A549 (cell line): ENCODE data around the gene SH3BP2. TPM values are rescaled to one million over a fixed set of nuclear protein-coding genes. Genes with fewer than 3 reads are reported as not detected.

Source experiments
- ATAC-seq, 2 experiments: fragments of 200-7000 bp in 1 of 2; fragments of >200 bp in 1 of 2; cut with Nextera tagmentation in 1 of 2; cut with Tn5 transposase in 1 of 2; 3 replicates each; pipeline versions ENCODE4 v1.8.0 to v1.9.1; 2018 to 2020; ENCODE audit warnings: mild to moderate bottlenecking in 1 of 2, moderate library complexity in 1 of 2
- CTCF ChIA-PET: fragments of 300-600 bp; sonication (Branson Sonifier 250); formaldehyde crosslinking; extraction: SDS; loops from one replicate; lab custom pipeline; 2021; ENCODE audit warnings: antibody characterized with exemption, inconsistent platforms; lab: Yijun Ruan, JAX
- POLR2A ChIA-PET: fragments of 350-600 bp; formaldehyde crosslinking; extraction: SDS; loops from one replicate; lab custom pipeline; 2021; ENCODE audit warnings: antibody characterized with exemption, inconsistent platforms; lab: Yijun Ruan, JAX
- DNase-seq, 2 experiments: peaks; one replicate each; pipeline versions ENCODE4 v3.0.0 to v3.0.0-alpha.2; 2011 to 2016; ENCODE audit warnings: low read depth in 1 of 2, low spot score in 1 of 2
- FAIRE-seq: peaks from 2 replicates; lab custom pipeline; 2011; peaks lifted over from hg19 to GRCh38; lab: Jason Lieb, UNC
- H3K27ac ChIP-seq, 2 experiments: fragments of >200 bp; sonication (Bioruptor Twin); formaldehyde crosslinking; 3 replicates each; pipeline ENCODE4 v1.5.1; 2016 to 2017
- H3K4me1 ChIP-seq: fragments of >200 bp; sonication (Bioruptor Twin); formaldehyde crosslinking; 3 replicates; pipeline ENCODE4 v1.6.1; 2016
- H3K4me2 ChIP-seq: fragments of >200 bp; sonication (Bioruptor Twin); formaldehyde crosslinking; 3 replicates; pipeline ENCODE4 v1.6.1; 2016
- H3K4me3 ChIP-seq: fragments of >200 bp; sonication (Bioruptor Twin); formaldehyde crosslinking; 3 replicates; pipeline ENCODE4 v1.5.1; 2016
- H3K9me3 ChIP-seq: fragments of >200 bp; sonication (Bioruptor Twin); formaldehyde crosslinking; 3 replicates; pipeline ENCODE4 v1.6.1; 2016
- BCL3 ChIP-seq: fragments of >200 bp; sonication (Bioruptor Twin); formaldehyde crosslinking; IDR thresholded peaks from 3 replicates; pipeline ENCODE4 v1.6.1; 2016
- BHLHE40 ChIP-seq: IDR thresholded peaks from 2 replicates; pipeline ENCODE4 v1.6.1; 2012; ENCODE audit warnings: low read depth, low read length, inconsistent platforms
- CEBPB ChIP-seq, 2 experiments: fragments of >200 bp in 1 of 2; sonication (Bioruptor Twin) in 1 of 2; formaldehyde crosslinking in 1 of 2; IDR thresholded peaks; 2 replicates each; pipeline ENCODE4 v1.6.1; 2012 to 2016
- CHD2 ChIP-seq: fragments of 150-350 bp; IDR thresholded peaks from 2 replicates; pipeline ENCODE4 v1.6.1; 2014; ENCODE audit warnings: low read length; ENCODE audit not compliant: partially characterized antibody
- CTCF ChIP-seq: fragments of >200 bp; sonication (Bioruptor Twin); formaldehyde crosslinking; IDR thresholded peaks from 3 replicates; pipeline ENCODE4 v1.5.1; 2016
- EHF ChIP-seq: fragments of 250-450 bp; sonication (Bioruptor Pico); IDR thresholded peaks from 2 replicates; pipeline ENCODE4 v1.5.0; 2020; ENCODE audit warnings: mild to moderate bottlenecking
- EP300 ChIP-seq, 2 experiments: fragments of >200 bp; sonication (Bioruptor Twin); formaldehyde crosslinking; IDR thresholded peaks; 2 replicates in 1 of 2; 3 replicates in 1 of 2; pipeline ENCODE4 v1.6.1; 2016 to 2017
- FOSB ChIP-seq: fragments of 250-450 bp; sonication (Bioruptor Pico); IDR thresholded peaks from 2 replicates; pipeline ENCODE4 v1.5.0; 2020; ENCODE audit warnings: mild to moderate bottlenecking, moderate library complexity
- FOSL2 ChIP-seq, 2 experiments: fragments of 450-650 bp in 1 of 2; fragments of >200 bp in 1 of 2; sonication (Bioruptor Twin) in 1 of 2; formaldehyde crosslinking; IDR thresholded peaks; 2 replicates each; pipeline versions ENCODE4 v1.5.0 to v1.6.1; 2016 to 2020; ENCODE audit warnings: mild to moderate bottlenecking in 1 of 2, moderate library complexity in 1 of 2
- HDAC2 ChIP-seq: fragments of 200-600 bp; sonication (generic); IDR thresholded peaks from 2 replicates; pipeline ENCODE4 v1.6.1; 2016
- HOXA7 ChIP-seq: fragments of 250-450 bp; sonication (Bioruptor Pico); IDR thresholded peaks from 2 replicates; pipeline ENCODE4 v1.5.0; 2020; ENCODE audit warnings: mild to moderate bottlenecking, moderate library complexity
- HOXB13 ChIP-seq: fragments of 250-450 bp; sonication (Bioruptor Pico); IDR thresholded peaks from 2 replicates; pipeline ENCODE4 v1.5.0; 2020; ENCODE audit warnings: low read depth, mild to moderate bottlenecking, moderate library complexity
- JUN ChIP-seq, 2 experiments: fragments of >200 bp; sonication (Bioruptor Twin); formaldehyde crosslinking; IDR thresholded peaks; 2 replicates in 1 of 2; 3 replicates in 1 of 2; pipeline ENCODE4 v1.6.1; 2016 to 2017
- MAZ ChIP-seq: fragments of 150-350 bp; IDR thresholded peaks from 2 replicates; pipeline ENCODE4 v1.6.1; 2014; ENCODE audit warnings: antibody characterized with exemption, low read depth, low read length, borderline replicate concordance
- RARB ChIP-seq: fragments of 250-450 bp; sonication (Bioruptor Pico); IDR thresholded peaks from 2 replicates; pipeline ENCODE4 v1.8.0; 2021; ENCODE audit warnings: mild to moderate bottlenecking, moderate library complexity
- RFX5 ChIP-seq: fragments of 450-650 bp; IDR thresholded peaks from 2 replicates; pipeline ENCODE4 v1.7.1; 2014; ENCODE audit warnings: antibody characterized with exemption, mild to moderate bottlenecking, moderate library complexity
- RNF2 ChIP-seq: fragments of 200-600 bp; sonication (generic); IDR thresholded peaks from 2 replicates; pipeline ENCODE4 v1.6.1; 2016; ENCODE audit warnings: low read depth, mild to moderate bottlenecking, antibody characterized with exemption, moderate library complexity, borderline replicate concordance
- SREBF2 ChIP-seq: fragments of 450-650 bp; IDR thresholded peaks from 2 replicates; pipeline ENCODE4 v1.6.1; 2014; ENCODE audit warnings: mild to moderate bottlenecking, moderate library complexity
- TFCP2L1 ChIP-seq: fragments of 250-450 bp; sonication (Bioruptor Pico); IDR thresholded peaks from 2 replicates; pipeline ENCODE4 v1.5.0; 2021; ENCODE audit warnings: mild to moderate bottlenecking
- ZC3H11A ChIP-seq: fragments of 450-650 bp; IDR thresholded peaks from 2 replicates; pipeline ENCODE4 v1.6.1; 2014; ENCODE audit warnings: antibody characterized with exemption, mild to moderate bottlenecking
- ZSCAN20 ChIP-seq: fragments of 250-450 bp; sonication (Bioruptor Pico); IDR thresholded peaks from 2 replicates; pipeline ENCODE4 v1.8.0; 2022; ENCODE audit warnings: mild to moderate bottlenecking, moderate library complexity
- WGBS: methylation state at CpG from one replicate; pipeline ENCODE4 v1.1.6; 2017; ENCODE audit errors: missing lambda C conversion rate; 5-methylcytosine and 5-hydroxymethylcytosine counted together
- polyA plus RNA-seq, 4 experiments: library from polyadenylated mRNA; depleted of rRNA in 3 of 4; stranded (reverse); fragments of >200 nt; fragmentation: RNase III in 1 of 4; extraction: RNeasy Plus Mini Kit Qiagen cat#74134 plus additional on column Dnase treatment in 1 of 4; gene quantifications; 2 replicates in 3 of 4; 3 replicates in 1 of 4; pipeline ENCODE4 v1.2.3, GENCODE V29; 2011 to 2017
- TF ChIP-seq, protein P1 (sequence below): fragments of 200-600 bp; sonication (generic); IDR thresholded peaks from 2 replicates; pipeline ENCODE4 v1.6.1; 2016; ENCODE audit warnings: antibody characterized with exemption, mild to moderate bottlenecking, moderate library complexity
- TF ChIP-seq, protein P2 (sequence below): IDR thresholded peaks from 2 replicates; pipeline ENCODE4 v1.6.1; 2012
- TF ChIP-seq, protein P3 (sequence below): IDR thresholded peaks from 2 replicates; pipeline ENCODE4 v1.6.1; 2012

The SH3BP2 gene
- polyA plus RNA-seq, 2 of the 4 experiments (the other 2 are of a cell fraction), result 4.4 to 6.0 TPM

GRCh38 chr4:2814627-2815270 lies 21.9 kb downstream of the SH3BP2 start:
- POLR2A ChIA-PET, result no interaction called here
- FAIRE-seq (no peak), ATAC-seq (no peak), DNase-seq (no peak)
- Histone ChIP-seq H3K4me2 (no peak overlapping the region), H3K4me1 (no peaks in the 10 kb centered on the region), H3K27ac (no peak overlapping the region), H3K9me3 (no peaks in the 10 kb centered on the region), H3K4me3 (no peak overlapping the region)
- CTCF ChIA-PET, result no interaction called here
- TF ChIP-seq CHD2, result no peak
- TF ChIP-seq RARB (CRISPR knock-in tag), result no peak
- TF ChIP-seq ZSCAN20 (CRISPR knock-in tag), result no peak
- no peak for TF ChIP-seq EHF (CRISPR knock-in tag)
- no peak for TF ChIP-seq EP300 (IDR thresholded peaks at IDR 0.05)
- TF ChIP-seq CTCF, result no peak
- no peak for TF ChIP-seq TFCP2L1 (CRISPR knock-in tag)
- TF ChIP-seq, protein P1, sequence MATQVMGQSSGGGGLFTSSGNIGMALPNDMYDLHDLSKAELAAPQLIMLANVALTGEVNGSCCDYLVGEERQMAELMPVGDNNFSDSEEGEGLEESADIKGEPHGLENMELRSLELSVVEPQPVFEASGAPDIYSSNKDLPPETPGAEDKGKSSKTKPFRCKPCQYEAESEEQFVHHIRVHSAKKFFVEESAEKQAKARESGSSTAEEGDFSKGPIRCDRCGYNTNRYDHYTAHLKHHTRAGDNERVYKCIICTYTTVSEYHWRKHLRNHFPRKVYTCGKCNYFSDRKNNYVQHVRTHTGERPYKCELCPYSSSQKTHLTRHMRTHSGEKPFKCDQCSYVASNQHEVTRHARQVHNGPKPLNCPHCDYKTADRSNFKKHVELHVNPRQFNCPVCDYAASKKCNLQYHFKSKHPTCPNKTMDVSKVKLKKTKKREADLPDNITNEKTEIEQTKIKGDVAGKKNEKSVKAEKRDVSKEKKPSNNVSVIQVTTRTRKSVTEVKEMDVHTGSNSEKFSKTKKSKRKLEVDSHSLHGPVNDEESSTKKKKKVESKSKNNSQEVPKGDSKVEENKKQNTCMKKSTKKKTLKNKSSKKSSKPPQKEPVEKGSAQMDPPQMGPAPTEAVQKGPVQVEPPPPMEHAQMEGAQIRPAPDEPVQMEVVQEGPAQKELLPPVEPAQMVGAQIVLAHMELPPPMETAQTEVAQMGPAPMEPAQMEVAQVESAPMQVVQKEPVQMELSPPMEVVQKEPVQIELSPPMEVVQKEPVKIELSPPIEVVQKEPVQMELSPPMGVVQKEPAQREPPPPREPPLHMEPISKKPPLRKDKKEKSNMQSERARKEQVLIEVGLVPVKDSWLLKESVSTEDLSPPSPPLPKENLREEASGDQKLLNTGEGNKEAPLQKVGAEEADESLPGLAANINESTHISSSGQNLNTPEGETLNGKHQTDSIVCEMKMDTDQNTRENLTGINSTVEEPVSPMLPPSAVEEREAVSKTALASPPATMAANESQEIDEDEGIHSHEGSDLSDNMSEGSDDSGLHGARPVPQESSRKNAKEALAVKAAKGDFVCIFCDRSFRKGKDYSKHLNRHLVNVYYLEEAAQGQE, result no peak
- no peak for TF ChIP-seq FOSB (CRISPR knock-in tag)
- no peak for TF ChIP-seq MAZ
- TF ChIP-seq ZC3H11A, result no peak
- no peak for TF ChIP-seq BCL3
- TF ChIP-seq, protein P2, sequence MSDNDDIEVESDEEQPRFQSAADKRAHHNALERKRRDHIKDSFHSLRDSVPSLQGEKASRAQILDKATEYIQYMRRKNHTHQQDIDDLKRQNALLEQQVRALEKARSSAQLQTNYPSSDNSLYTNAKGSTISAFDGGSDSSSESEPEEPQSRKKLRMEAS, result no peak
- TF ChIP-seq HDAC2, result no peak
- TF ChIP-seq FOSL2 (IDR thresholded peaks at IDR 0.05), result no peak
- TF ChIP-seq FOSL2 (CRISPR knock-in tag; IDR thresholded peaks at IDR 0.05), result no peak
- TF ChIP-seq HOXB13 (CRISPR knock-in tag), result no peak
- TF ChIP-seq BHLHE40, result no peak
- WGBS, result 50% methylated on average over 2 of the region's 7 CpGs

DNA sequence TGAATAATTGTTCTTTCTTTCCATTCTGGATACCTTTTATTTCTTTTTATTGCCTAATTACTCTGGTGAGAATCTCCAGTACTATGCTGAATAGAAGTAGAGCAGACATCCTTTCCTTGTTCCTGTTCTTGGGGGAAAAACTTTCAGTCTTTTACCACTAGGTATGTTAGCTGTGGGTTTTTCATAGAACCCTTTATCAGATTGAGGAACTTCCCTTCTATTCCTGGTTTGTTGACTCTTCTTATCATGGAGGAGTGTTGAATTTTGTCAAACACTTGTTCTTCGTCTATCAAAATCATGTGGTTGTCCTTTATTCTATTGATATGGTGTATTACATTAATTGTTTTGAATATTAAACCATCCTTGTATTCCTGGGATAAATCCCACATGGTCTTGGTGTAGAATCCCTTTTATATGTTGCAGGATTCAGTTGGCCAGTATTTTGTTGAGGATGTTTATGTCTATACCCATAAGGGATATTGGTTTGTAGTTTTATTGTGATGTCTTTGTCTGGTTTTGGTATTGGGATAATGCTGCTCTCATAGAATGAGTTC lies 23.6 kb downstream of the SH3BP2 start:
- POLR2A ChIA-PET, result no interaction called here
- no peak for TF ChIP-seq FOSL2 (IDR thresholded peaks at IDR 0.05)
- no peak for TF ChIP-seq FOSL2 (CRISPR knock-in tag; IDR thresholded peaks at IDR 0.05)
- TF ChIP-seq CEBPB (IDR thresholded peaks at IDR 0.05), result no peak
- TF ChIP-seq, protein P3, sequence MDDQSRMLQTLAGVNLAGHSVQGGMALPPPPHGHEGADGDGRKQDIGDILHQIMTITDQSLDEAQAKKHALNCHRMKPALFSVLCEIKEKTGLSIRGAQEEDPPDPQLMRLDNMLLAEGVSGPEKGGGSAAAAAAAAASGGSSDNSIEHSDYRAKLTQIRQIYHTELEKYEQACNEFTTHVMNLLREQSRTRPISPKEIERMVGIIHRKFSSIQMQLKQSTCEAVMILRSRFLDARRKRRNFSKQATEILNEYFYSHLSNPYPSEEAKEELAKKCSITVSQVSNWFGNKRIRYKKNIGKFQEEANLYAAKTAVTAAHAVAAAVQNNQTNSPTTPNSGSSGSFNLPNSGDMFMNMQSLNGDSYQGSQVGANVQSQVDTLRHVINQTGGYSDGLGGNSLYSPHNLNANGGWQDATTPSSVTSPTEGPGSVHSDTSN, result no peak
- TF ChIP-seq RARB (CRISPR knock-in tag), result no peak
- no peak for TF ChIP-seq HOXA7 (CRISPR knock-in tag)
- TF ChIP-seq RFX5, result no peak
- no peak for TF ChIP-seq SREBF2
- TF ChIP-seq JUN (IDR thresholded peaks at IDR 0.05), result no peak
- TF ChIP-seq, protein P1, result no peak
- TF ChIP-seq RNF2, result no peak
- TF ChIP-seq BHLHE40, result no peak

More for the DNA sequence above, 23.6 kb downstream of the SH3BP2 start:
- no peak for FAIRE-seq
- CTCF ChIA-PET, result no interaction called here
- H3K27ac ChIP-seq, result no peak overlapping the region
- 85% methylated on average over 1 of the region's 1 CpG for WGBS
- no peaks in the 10 kb centered on the region for H3K4me1 ChIP-seq
- DNase-seq, result no peak
- H3K4me3 ChIP-seq, result no peak overlapping the region
- ATAC-seq, result no peak
- no peak overlapping the region for H3K4me2 ChIP-seq
- no peaks in the 10 kb centered on the region for H3K9me3 ChIP-seq
